Thoracic aorta (tissue), 2 donors: ENCODE data around the gene PRF1. TPM values are rescaled to one million over a fixed set of nuclear protein-coding genes. Genes with fewer than 3 reads are reported as not detected.

Experiments
- ATAC-seq: fragments of 150-250 bp; one replicate; pipeline ENCODE4 v1.8.0; 2017; ENCODE audit warnings: low read depth; ENCODE audit not compliant: insufficient number of reproducible peaks, low FRiP score
- DNase-seq: peaks from one replicate; pipeline ENCODE4 v3.0.0-alpha.2; 2020; ENCODE audit warnings: low spot score
- H3K27ac ChIP-seq, 2 donors: fragments of 200-600 bp; sonication (generic); 1 replicate in 1 of 2; 2 replicates in 1 of 2; pipeline ENCODE4 v1.5.1; 2016; ENCODE audit warnings: mild to moderate bottlenecking in 2 of 2, moderate library complexity in 2 of 2
- H3K27me3 ChIP-seq: fragments of 200-600 bp; sonication (generic); replicated peaks from 2 replicates; pipeline ENCODE4 v1.6.0; 2016; ENCODE audit warnings: mild to moderate bottlenecking; ENCODE audit not compliant: insufficient read depth
- H3K36me3 ChIP-seq: fragments of 200-600 bp; sonication (generic); one replicate; pipeline ENCODE4 v1.5.1; 2016
- H3K4me1 ChIP-seq, 2 donors: fragments of 200-600 bp; sonication (generic); 1 replicate in 1 of 2; 2 replicates in 1 of 2; pipeline versions ENCODE4 v1.5.1 to v1.6.0; 2016; ENCODE audit warnings: low read depth in 2 of 2, mild to moderate bottlenecking in 1 of 2; ENCODE audit not compliant: control insufficient read depth in 1 of 2
- H3K4me3 ChIP-seq: fragments of 200-600 bp; sonication (generic); 2 replicates; pipeline ENCODE4 v1.5.1; 2016; ENCODE audit warnings: mild to moderate bottlenecking
- H3K9me3 ChIP-seq: fragments of 200-600 bp; sonication (generic); 2 replicates; pipeline ENCODE4 v1.5.1; 2016
- total RNA-seq, 2 donors: library from RNA; depleted of rRNA; stranded (reverse); fragments of >200 nt; gene quantifications; one replicate each; pipeline versions ENCODE4 v1.1.0 to v1.2.3, GENCODE V29; 2016
- TF ChIP-seq, protein P1 (sequence below): fragments of 200-600 bp; sonication (generic); IDR thresholded peaks from one replicate; pipeline ENCODE4 v1.5.1; 2019; ENCODE audit warnings: antibody characterized with exemption

Gene PRF1
- total RNA-seq, 2 donors from 2014 or later: 3.7 to 5.4 TPM

DNA sequence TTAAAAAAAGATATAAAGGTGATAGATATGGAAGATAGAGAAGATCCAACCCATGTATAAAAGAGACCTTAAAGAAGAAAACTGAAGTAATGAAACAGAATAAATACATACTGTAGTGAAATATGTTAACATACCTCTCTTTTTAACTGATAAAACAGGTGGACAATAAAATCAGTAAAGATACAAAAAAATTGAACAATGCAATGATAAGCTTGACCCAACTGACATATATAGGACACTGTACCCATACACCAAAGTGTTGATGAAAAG is 17.4 kb upstream of the PRF1 start:
- Histone ChIP-seq H3K36me3 (no peaks in the 10 kb centered on the region), H3K27me3 (no peaks in the 10 kb centered on the region), H3K9me3 (no peaks in the 10 kb centered on the region), H3K4me1 (peaks cover 0 to 14% of the 10 kb centered on the region in 2 donors), H3K27ac (no peak overlapping the region), H3K4me3 (no peak overlapping the region)
- no peak for DNase-seq
- ATAC-seq: no peak
- TF ChIP-seq, protein P1, sequence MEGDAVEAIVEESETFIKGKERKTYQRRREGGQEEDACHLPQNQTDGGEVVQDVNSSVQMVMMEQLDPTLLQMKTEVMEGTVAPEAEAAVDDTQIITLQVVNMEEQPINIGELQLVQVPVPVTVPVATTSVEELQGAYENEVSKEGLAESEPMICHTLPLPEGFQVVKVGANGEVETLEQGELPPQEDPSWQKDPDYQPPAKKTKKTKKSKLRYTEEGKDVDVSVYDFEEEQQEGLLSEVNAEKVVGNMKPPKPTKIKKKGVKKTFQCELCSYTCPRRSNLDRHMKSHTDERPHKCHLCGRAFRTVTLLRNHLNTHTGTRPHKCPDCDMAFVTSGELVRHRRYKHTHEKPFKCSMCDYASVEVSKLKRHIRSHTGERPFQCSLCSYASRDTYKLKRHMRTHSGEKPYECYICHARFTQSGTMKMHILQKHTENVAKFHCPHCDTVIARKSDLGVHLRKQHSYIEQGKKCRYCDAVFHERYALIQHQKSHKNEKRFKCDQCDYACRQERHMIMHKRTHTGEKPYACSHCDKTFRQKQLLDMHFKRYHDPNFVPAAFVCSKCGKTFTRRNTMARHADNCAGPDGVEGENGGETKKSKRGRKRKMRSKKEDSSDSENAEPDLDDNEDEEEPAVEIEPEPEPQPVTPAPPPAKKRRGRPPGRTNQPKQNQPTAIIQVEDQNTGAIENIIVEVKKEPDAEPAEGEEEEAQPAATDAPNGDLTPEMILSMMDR: no peak

DNA sequence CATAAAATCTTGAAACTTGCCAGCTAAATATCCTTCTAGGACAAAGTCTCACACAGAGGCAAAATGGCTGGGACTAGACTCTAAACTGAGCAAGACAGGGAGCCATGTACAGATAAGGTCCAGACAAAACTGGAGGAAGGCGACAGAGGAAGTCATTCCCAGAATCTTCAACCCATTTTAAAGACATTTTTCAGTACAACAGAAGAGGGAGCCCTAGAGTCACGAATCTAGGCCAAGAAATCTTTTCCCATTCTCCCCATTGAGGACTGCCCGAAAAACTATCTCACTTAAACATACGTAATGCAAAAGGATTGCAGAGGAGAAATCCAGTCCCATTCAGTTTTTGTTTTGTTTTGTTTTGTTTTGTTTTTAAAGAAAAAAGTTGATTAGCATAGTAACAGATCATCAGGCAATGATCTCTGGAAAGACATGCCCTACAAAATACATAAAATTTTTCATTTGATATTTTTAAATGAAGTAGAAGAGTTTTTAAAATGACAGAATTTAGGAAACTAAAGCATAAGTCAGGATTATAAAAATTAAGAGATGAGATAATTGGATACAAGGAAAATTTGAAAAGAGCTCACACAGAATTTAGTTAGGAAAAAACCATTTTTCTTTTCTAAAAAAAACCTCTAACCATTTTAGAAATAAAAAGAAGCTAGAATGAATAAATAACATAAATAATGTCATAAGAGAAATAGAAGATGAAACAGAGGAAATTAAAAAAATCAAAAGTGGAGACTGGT is 16.9 kb upstream of the PRF1 start:
- no peaks in the 10 kb centered on the region for H3K9me3 ChIP-seq
- TF ChIP-seq, protein P1: no peak
- no peaks in the 10 kb centered on the region for H3K27me3 ChIP-seq
- no peak for DNase-seq
- no peak overlapping the region for H3K27ac ChIP-seq
- H3K4me3 ChIP-seq: no peak overlapping the region
- H3K36me3 ChIP-seq: no peaks in the 10 kb centered on the region
- no peak for ATAC-seq
- peaks cover 0 to 14% of the 10 kb centered on the region in 2 donors for H3K4me1 ChIP-seq

DNA sequence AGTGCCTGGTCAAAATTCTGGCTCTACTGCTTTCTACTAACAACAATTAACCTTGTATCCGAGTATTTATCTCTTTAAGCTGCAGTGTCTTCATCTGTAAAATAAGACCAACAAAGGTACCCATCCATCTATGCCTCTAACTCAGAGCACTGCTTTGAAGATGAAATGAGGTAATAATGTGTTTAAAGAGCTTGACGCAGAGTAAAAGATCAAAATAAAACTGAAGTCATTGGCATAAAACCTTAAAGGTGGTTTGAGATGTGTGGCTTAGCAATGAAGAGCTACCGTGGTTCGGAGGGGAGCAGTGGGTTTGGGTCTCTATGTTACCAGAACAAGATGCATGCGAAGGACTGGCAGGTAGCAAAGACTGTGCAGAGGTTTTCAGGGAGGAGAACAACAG is 16.1 kb upstream of the PRF1 start:
- ATAC-seq: no peak
- Histone ChIP-seq H3K9me3 (no peaks in the 10 kb centered on the region), H3K4me3 (no peak overlapping the region), H3K36me3 (no peaks in the 10 kb centered on the region), H3K4me1 (peaks cover 0 to 14% of the 10 kb centered on the region in 2 donors), H3K27ac (no peak overlapping the region), H3K27me3 (no peaks in the 10 kb centered on the region)
- DNase-seq: no peak
- TF ChIP-seq, protein P1: no peak

DNA sequence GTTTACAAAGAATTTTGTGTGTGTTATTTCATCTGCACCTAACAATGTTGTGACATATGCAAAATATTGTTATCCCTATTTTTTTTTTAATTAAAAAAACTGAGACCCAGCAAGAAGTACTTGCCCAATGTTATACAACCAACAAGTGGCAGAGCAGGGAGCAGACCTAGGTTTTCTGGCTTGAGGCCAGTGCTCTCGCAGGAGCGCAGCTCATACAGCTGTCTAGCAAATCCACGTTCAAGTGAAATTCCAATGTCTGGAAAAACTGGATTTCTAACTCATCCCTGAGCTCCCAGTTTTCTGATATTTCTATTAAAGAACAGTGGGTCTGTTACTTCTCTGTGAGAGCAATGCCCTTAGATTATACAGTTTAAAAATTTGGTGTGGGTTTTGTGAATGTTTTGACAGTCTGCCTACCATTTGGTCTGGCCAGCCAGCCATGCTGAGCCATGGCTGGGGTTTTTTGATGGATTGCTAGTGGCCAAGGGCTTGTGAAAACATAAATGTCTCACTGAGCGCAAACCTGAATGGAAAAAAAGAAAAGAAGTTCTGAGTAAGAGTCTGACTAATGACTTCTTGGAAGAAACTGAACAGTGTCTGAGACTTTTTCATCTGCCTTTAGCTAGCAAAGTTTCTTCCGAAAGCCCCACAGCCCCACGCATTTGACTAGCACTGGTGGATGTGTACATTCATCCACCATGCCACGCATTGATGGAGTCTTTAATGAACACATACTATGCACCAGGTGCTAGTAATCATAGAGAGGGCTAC is 15.4 kb upstream of the PRF1 start:
- ATAC-seq (no peak), DNase-seq (no peak)
- peaks cover 0 to 14% of the 10 kb centered on the region in 2 donors for H3K4me1 ChIP-seq
- no peak overlapping the region for H3K4me3 ChIP-seq
- no peaks in the 10 kb centered on the region for H3K9me3 ChIP-seq
- H3K27me3 ChIP-seq: no peaks in the 10 kb centered on the region
- H3K36me3 ChIP-seq: no peaks in the 10 kb centered on the region
- TF ChIP-seq, protein P1: no peak
- H3K27ac ChIP-seq: no peak overlapping the region

DNA sequence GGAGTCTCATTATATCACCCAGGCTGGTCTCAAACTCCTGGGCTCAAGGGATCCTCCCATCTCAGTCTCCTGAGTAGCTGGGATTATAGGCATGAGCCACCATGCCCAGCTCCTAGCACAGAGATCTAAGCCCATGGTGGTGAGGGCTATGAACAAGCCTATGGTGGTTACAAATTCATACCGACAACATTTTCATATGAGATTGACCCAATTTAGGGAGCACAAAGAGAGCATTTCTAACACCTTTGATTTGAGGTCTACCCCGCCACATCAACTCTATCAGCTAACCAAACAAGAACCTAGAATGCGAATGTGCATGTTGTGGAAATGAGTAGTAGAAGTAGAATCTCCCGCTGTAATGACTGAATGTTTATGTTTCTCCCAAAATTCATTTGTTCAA is 14.2 kb upstream of the PRF1 start:
- TF ChIP-seq, protein P1: no peak
- DNase-seq (no peak), ATAC-seq (no peak)
- Histone ChIP-seq H3K9me3 (no peaks in the 10 kb centered on the region), H3K27me3 (no peaks in the 10 kb centered on the region), H3K27ac (no peak overlapping the region), H3K4me1 (peaks cover 0 to 14% of the 10 kb centered on the region in 2 donors), H3K36me3 (no peaks in the 10 kb centered on the region), H3K4me3 (no peak overlapping the region)
